GM12892 (cell line): Measurements from ENCODE around the gene TMEM214.

Source experiments
- POLR2A ChIP-seq: IDR thresholded peaks from 2 replicates; pipeline ENCODE4 v1.6.1; 2011; ENCODE audit warnings: low read depth, low read length, control low read depth
- POLR2AphosphoS5 ChIP-seq: IDR thresholded peaks from 2 replicates; pipeline ENCODE4 v1.6.1; 2011; ENCODE audit warnings: low read depth, low read length, control low read depth
- TAF1 ChIP-seq: IDR thresholded peaks from 2 replicates; pipeline ENCODE4 v1.6.1; 2011; ENCODE audit warnings: low read depth, mild to moderate bottlenecking, control low read depth, low read length, borderline replicate concordance

- no peak for TF ChIP-seq POLR2A
- TF ChIP-seq POLR2AphosphoS5, result no peak
- TF ChIP-seq TAF1, result no peak
Measured at GRCh38 chr2:27073782-27074181, 41.0 kb downstream of the TMEM214 start.
